Naive B cell (primary cell): Measurements from ENCODE around the gene HDAC8. TPM values are rescaled to one million over a fixed set of nuclear protein-coding genes. Genes with fewer than 3 reads are reported as not detected.
A peak's percentile ranks its signal among the peaks of the same experiment; 100 is the strongest.

Experiments
- ATAC-seq, 2 donors: fragments of 150-1000 bp; cut with Tn5 transposase; 2 replicates each; pipeline ENCODE4 v1.10.0; 2021; ENCODE audit warnings: low read depth in 2 of 2, mild to moderate bottlenecking in 2 of 2, moderate library complexity in 2 of 2
- DNase-seq: peaks from one replicate; pipeline ENCODE4 v3.0.0; 2022
- H3K27ac Mint-ChIP-seq, 6 donors: one replicate each; pipeline ENCODE4 v1.8.0; 2020 to 2022; ENCODE audit warnings: mild to moderate bottlenecking in 6 of 6, mixed read lengths in 6 of 6, moderate library complexity in 5 of 6, inconsistent platforms in 2 of 6
- H3K27me3 Mint-ChIP-seq, 3 donors: one replicate each; pipeline ENCODE4 v1.8.0; 2021 to 2022; ENCODE audit warnings: mixed read lengths in 3 of 3, mild to moderate bottlenecking in 1 of 3
- H3K36me3 Mint-ChIP-seq, 2 donors: one replicate each; pipeline ENCODE4 v1.8.0; 2020 to 2022; ENCODE audit warnings: mixed read lengths in 2 of 2, inconsistent platforms in 1 of 2, mild to moderate bottlenecking in 1 of 2
- H3K4me1 Mint-ChIP-seq, 3 donors: one replicate each; pipeline ENCODE4 v1.8.0; 2020 to 2022; ENCODE audit warnings: mixed read lengths in 3 of 3, inconsistent platforms in 1 of 3, mild to moderate bottlenecking in 1 of 3, moderate library complexity in 1 of 3
- H3K4me3 Mint-ChIP-seq, 8 donors: one replicate each; pipeline ENCODE4 v1.8.0; 2020 to 2022; ENCODE audit warnings: mild to moderate bottlenecking in 8 of 8, mixed read lengths in 8 of 8, moderate library complexity in 8 of 8, inconsistent platforms in 2 of 8
- H3K9me3 Mint-ChIP-seq, 7 donors: one replicate each; pipeline ENCODE4 v1.8.0; 2020 to 2022; ENCODE audit warnings: mixed read lengths in 7 of 7, mild to moderate bottlenecking in 5 of 7, inconsistent platforms in 2 of 7, moderate library complexity in 1 of 7
- polyA plus RNA-seq, 6 donors: library from polyadenylated mRNA; unstranded; fragments of 300-500 nt; fragmentation: Illumina TruSeq; gene quantifications; one replicate each; pipeline ENCODE4 v1.2.3, GENCODE V29; 2021; ENCODE audit warnings: low read depth in 6 of 6

HDAC8 gene
- polyA plus RNA-seq, 6 donors from 2014 or later: 15.9 to 32.6 (median 18.7) TPM

GRCh38 chrX:72402614-72403013, 170.0 kb downstream of the HDAC8 start:
- Mint-ChIP-seq H3K4me3 (no peak overlapping the region), H3K27me3 (no peaks in the 10 kb centered on the region), H3K4me1 (no peaks in the 10 kb centered on the region), H3K27ac (peak overlapping the region in 1 of 6 donors; percentile 45), H3K36me3 (no peaks in the 10 kb centered on the region), H3K9me3 (peaks cover 0 to 9% (median 5%) of the 10 kb centered on the region in 7 donors)
- DNase-seq (no peak), ATAC-seq (no peak)

- H3K27ac Mint-ChIP-seq: no peak overlapping the region
- no peaks in the 10 kb centered on the region for H3K36me3 Mint-ChIP-seq
- ATAC-seq: no peak
Observed at GRCh38 chrX:72399816-72400215, 172.8 kb downstream of the HDAC8 start.

GRCh38 chrX:72396117-72396516, 176.5 kb downstream of the HDAC8 start:
- peaks cover 0 to 6% (median 0%) of the 10 kb centered on the region in 7 donors for H3K9me3 Mint-ChIP-seq
- H3K27me3 Mint-ChIP-seq: no peaks in the 10 kb centered on the region
- no peaks in the 10 kb centered on the region for H3K4me1 Mint-ChIP-seq
- DNase-seq (no peak), ATAC-seq (no peak)
- H3K27ac Mint-ChIP-seq: no peak overlapping the region
- no peaks in the 10 kb centered on the region for H3K36me3 Mint-ChIP-seq
- no peak overlapping the region for H3K4me3 Mint-ChIP-seq

More at GRCh38 chrX:72399816-72400215, 172.8 kb downstream of the HDAC8 start:
- peaks cover 0 to 7% (median 1%) of the 10 kb centered on the region in 7 donors for H3K9me3 Mint-ChIP-seq
- H3K27me3 Mint-ChIP-seq: no peaks in the 10 kb centered on the region
- no peak for DNase-seq
- H3K4me1 Mint-ChIP-seq: no peaks in the 10 kb centered on the region
- H3K4me3 Mint-ChIP-seq: no peak overlapping the region

GRCh38 chrX:72395237-72395636, 177.4 kb downstream of the HDAC8 start:
- Mint-ChIP-seq H3K36me3 (no peaks in the 10 kb centered on the region), H3K9me3 (peaks cover 0 to 5% (median 0%) of the 10 kb centered on the region in 7 donors), H3K4me3 (no peak overlapping the region), H3K27ac (no peak overlapping the region), H3K27me3 (no peaks in the 10 kb centered on the region), H3K4me1 (no peaks in the 10 kb centered on the region)
- no peak for ATAC-seq
- no peak for DNase-seq

GRCh38 chrX:72394518-72395170, 178.0 kb downstream of the HDAC8 start:
- H3K4me3 Mint-ChIP-seq: no peak overlapping the region
- no peak for DNase-seq

GRCh38 chrX:72393836-72394517, 178.7 kb downstream of the HDAC8 start:
- no peak overlapping the region for H3K4me3 Mint-ChIP-seq
- no peaks in the 10 kb centered on the region for H3K4me1 Mint-ChIP-seq
- ATAC-seq (no peak), DNase-seq (no peak)
- H3K36me3 Mint-ChIP-seq: no peaks in the 10 kb centered on the region
- no peak overlapping the region for H3K27ac Mint-ChIP-seq
- H3K9me3 Mint-ChIP-seq: no peaks in the 10 kb centered on the region
- no peaks in the 10 kb centered on the region for H3K27me3 Mint-ChIP-seq

More at GRCh38 chrX:72394518-72395170, 178.0 kb downstream of the HDAC8 start:
- Mint-ChIP-seq H3K27ac (no peak overlapping the region), H3K36me3 (no peaks in the 10 kb centered on the region), H3K27me3 (no peaks in the 10 kb centered on the region), H3K9me3 (no peaks in the 10 kb centered on the region), H3K4me1 (no peaks in the 10 kb centered on the region)
- no peak for ATAC-seq

GRCh38 chrX:72392816-72393800, 179.5 kb downstream of the HDAC8 start:
- H3K4me1 Mint-ChIP-seq: no peaks in the 10 kb centered on the region
- no peak overlapping the region for H3K27ac Mint-ChIP-seq
- DNase-seq (no peak), ATAC-seq (no peak)
- H3K36me3 Mint-ChIP-seq: no peaks in the 10 kb centered on the region
- no peak overlapping the region for H3K4me3 Mint-ChIP-seq
- no peaks in the 10 kb centered on the region for H3K9me3 Mint-ChIP-seq
- no peaks in the 10 kb centered on the region for H3K27me3 Mint-ChIP-seq

- Mint-ChIP-seq H3K4me3 (no peak overlapping the region), H3K9me3 (no peaks in the 10 kb centered on the region), H3K27me3 (no peaks in the 10 kb centered on the region), H3K36me3 (no peaks in the 10 kb centered on the region), H3K27ac (no peak overlapping the region), H3K4me1 (no peaks in the 10 kb centered on the region)
- ATAC-seq (no peak), DNase-seq (no peak)
Observed at GRCh38 chrX:72392042-72392441, 180.6 kb downstream of the HDAC8 start.

GRCh38 chrX:72387247-72387646, 185.4 kb downstream of the HDAC8 start:
- H3K36me3 Mint-ChIP-seq: no peaks in the 10 kb centered on the region

GRCh38 chrX:72382202-72382595, 190.4 kb downstream of the HDAC8 start:
- Mint-ChIP-seq H3K36me3 (no peaks in the 10 kb centered on the region), H3K4me1 (peaks cover 0 to 7% (median 0%) of the 10 kb centered on the region in 3 donors), H3K9me3 (no peaks in the 10 kb centered on the region), H3K27ac (no peak overlapping the region), H3K27me3 (no peaks in the 10 kb centered on the region), H3K4me3 (no peak overlapping the region)
- DNase-seq (no peak), ATAC-seq (no peak)

More at GRCh38 chrX:72387247-72387646, 185.4 kb downstream of the HDAC8 start:
- Mint-ChIP-seq H3K9me3 (no peaks in the 10 kb centered on the region), H3K4me1 (peaks cover 0 to 6% (median 0%) of the 10 kb centered on the region in 3 donors), H3K27ac (peak overlapping the region in 1 of 6 donors; percentile 89), H3K4me3 (no peak overlapping the region), H3K27me3 (no peaks in the 10 kb centered on the region)
- ATAC-seq (no peak), DNase-seq (no peak)

GRCh38 chrX:72381439-72382201, 191.0 kb downstream of the HDAC8 start:
- Mint-ChIP-seq H3K36me3 (no peaks in the 10 kb centered on the region), H3K4me1 (peaks cover 0 to 7% (median 0%) of the 10 kb centered on the region in 3 donors)
- DNase-seq: no peak

GRCh38 chrX:72376124-72376523, 196.5 kb downstream of the HDAC8 start:
- ATAC-seq (no peak), DNase-seq (no peak)
- Mint-ChIP-seq H3K4me1 (no peaks in the 10 kb centered on the region), H3K4me3 (no peak overlapping the region), H3K27me3 (no peaks in the 10 kb centered on the region), H3K27ac (peak overlapping the region in 1 of 6 donors; percentile 57), H3K9me3 (no peaks in the 10 kb centered on the region), H3K36me3 (no peaks in the 10 kb centered on the region)

More at GRCh38 chrX:72381439-72382201, 191.0 kb downstream of the HDAC8 start:
- ATAC-seq: no peak
- Mint-ChIP-seq H3K4me3 (no peak overlapping the region), H3K9me3 (no peaks in the 10 kb centered on the region), H3K27ac (no peak overlapping the region), H3K27me3 (no peaks in the 10 kb centered on the region)

GRCh38 chrX:72373136-72373535, 199.5 kb downstream of the HDAC8 start:
- Mint-ChIP-seq H3K4me1 (no peaks in the 10 kb centered on the region), H3K36me3 (peaks cover 0 to 4% of the 10 kb centered on the region in 2 donors), H3K27ac (no peak overlapping the region), H3K9me3 (peaks cover 0 to 3% (median 0%) of the 10 kb centered on the region in 7 donors), H3K27me3 (no peaks in the 10 kb centered on the region), H3K4me3 (no peak overlapping the region)
- no peak for DNase-seq
- ATAC-seq: no peak
